Stimulated activated CD4-positive, alpha-beta T cell treated with anti-CD3 and anti-CD28 coated beads, TNF-alpha, amount 100 ng/mL, for 4 hours (primary cell): Measurements from ENCODE around the gene ATG2A.

Source experiments
- DNase-seq, 3 experiments: peaks; one replicate each; pipeline ENCODE4 v3.0.0-alpha.2; 2020; ENCODE audit warnings: low read depth in 3 of 3

ATG2A gene

GRCh38 chr11:64916775-64917662, at the start of gene ATG2A:
ATG2A (minus strand) TSS chr11:64917209; CDS start chr11:64917135, 74 bp downstream.
- DNase-seq: peak; percentile 96 to 98 (median 97)

DNA sequence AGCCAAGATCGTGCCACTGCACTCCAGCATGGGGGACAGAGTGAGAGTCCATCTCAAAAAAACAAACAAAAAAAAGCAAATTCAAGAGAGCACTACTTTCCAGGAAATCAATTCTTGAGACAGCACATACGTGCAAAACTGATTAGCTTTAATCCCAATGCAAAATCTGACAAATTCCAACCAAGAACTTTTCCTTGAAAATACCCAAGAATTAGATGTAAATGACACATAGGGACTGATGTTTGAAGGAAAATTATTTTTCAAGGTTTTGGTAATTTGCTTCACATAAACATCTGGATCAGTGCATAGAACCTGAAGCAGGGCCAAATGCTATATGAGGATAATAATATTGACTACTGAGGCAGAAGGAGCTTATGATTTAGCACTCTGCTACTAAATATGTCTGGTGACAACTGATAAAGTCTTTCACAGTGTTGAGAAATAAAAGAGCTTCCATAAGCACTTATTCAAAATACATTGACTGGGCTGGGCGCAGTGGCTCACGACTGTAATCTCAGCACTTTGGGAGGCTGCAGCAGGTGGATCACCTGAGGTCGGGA, 46.1 kb upstream of the ATG2A start:
- DNase-seq: no peak

- no peak for DNase-seq
These were observed 43.7 kb upstream of the ATG2A start for GRCh38 chr11:64960719-64961118.

GRCh38 chr11:64959498-64959897, 42.5 kb upstream of the ATG2A start:
- DNase-seq: no peak

- no peak for DNase-seq
These were observed 37.2 kb upstream of the ATG2A start for GRCh38 chr11:64954201-64954600.

DNA sequence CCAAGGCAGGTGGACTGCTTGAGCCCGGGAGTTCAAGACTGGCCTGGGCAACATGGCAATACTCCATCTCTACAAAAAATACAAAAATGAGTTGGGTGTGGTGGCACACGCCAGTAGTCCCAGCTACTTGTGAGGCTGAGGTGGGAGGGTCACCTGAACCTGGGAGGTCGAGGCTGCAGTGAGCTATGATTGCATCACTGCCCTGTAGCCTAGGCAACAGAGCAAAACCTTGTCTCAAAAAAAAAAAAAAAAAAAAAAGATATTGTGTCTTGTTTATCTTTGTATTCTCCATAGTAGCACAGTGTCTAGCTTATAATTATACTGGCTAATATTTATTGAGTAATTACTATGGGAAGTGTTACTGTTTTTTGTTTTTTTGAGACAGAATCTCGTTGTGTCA, 34.5 kb upstream of the ATG2A start:
- DNase-seq: no peak

- no peak for DNase-seq
These were observed 30.3 kb upstream of the ATG2A start for GRCh38 chr11:64947208-64947814.

GRCh38 chr11:64936539-64936938, 19.5 kb upstream of the ATG2A start:
- DNase-seq: no peak

- no peak for DNase-seq
These were observed 18.5 kb upstream of the ATG2A start, which contains the start of gene GPHA2 for GRCh38 chr11:64935359-64936081. GPHA2 (minus strand) TSS chr11:64935893; CDS start chr11:64935460, 433 bp downstream.

GRCh38 chr11:64934682-64935358, 17.8 kb upstream of the ATG2A start:
- DNase-seq: no peak

- no peak for DNase-seq
These were observed 17.1 kb upstream of the ATG2A start for GRCh38 chr11:64933935-64934681.

GRCh38 chr11:64933213-64933934, 16.4 kb upstream of the ATG2A start:
- DNase-seq: no peak

- no peak for DNase-seq
These were observed 15.3 kb upstream of the ATG2A start for GRCh38 chr11:64932324-64932723.

GRCh38 chr11:64931290-64931689, 14.3 kb upstream of the ATG2A start:
- DNase-seq: no peak

- DNase-seq: no peak
These were observed 13.3 kb upstream of the ATG2A start for GRCh38 chr11:64930340-64930739.

GRCh38 chr11:64929625-64930024, 12.6 kb upstream of the ATG2A start:
- DNase-seq: no peak

DNA sequence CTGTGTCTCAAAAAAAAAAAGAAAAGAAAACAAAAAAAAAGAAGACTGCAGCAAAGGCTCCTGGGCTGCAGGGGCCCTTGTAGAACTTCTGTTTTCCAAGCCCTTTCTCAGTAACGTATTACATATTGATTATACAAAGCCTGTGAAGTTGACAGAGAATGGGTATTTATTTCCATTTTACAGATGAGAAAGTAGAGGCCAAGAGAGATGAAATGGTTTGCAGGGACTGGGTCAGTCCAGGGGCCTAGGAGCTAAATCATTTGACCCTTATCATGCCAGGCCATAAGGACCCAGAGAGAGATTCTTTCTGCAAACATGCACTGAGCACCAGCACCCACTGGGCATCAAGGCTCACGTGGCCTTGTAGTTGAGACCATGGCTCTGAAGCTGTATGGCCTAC, 11.9 kb upstream of the ATG2A start:
- no peak for DNase-seq

- DNase-seq: no peak
These were observed 9.7 kb upstream of the ATG2A start for GRCh38 chr11:64926689-64927088.

DNA sequence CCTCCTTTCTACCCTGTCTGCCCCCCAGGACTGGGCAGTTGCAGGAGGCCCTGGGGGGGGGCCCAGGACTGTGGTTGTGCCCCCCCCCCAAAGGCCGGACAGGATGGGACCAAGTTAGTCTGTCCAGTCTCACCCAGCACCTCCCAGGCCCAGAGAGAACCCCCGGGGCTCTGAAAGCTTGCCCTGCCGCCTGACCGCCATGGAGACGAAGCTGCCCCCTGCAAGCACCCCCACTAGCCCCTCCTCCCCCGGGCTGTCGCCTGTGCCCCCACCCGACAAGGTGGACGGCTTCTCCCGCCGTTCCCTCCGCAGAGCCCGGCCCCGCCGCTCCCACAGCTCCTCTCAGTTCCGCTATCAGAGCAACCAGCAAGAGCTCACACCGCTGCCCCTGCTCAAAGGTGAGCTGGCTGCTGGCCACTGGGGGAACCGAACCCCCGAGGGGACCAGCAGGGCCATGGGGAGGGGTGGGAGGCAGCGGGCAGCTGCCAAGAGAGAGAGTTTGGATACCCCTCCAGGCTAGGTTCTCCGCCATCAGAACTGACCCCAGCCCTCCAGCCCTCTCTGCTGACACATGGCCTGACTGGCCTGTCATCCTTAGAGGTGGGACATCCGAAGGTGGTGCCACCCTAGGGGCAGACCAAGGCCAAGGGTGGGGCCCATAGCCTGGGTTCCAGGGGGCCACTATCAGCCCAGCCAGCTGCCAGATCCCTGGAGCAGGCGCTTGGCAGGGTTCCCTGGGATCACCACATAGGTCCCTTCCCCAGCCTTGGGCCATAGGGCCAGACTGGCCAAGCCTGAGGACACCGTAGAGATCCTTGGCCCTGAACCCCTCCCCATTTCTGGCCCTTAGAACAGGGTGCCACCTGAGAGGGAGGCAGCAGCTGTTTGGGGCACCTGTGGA, 8.8 kb upstream of the ATG2A start:
- DNase-seq: no peak
